GM18861 (cell line): ENCODE measurements around the gene PTRH2.

Source experiments
- ATAC-seq: cut with Tn5 transposase; IDR thresholded peaks from one replicate; pipeline ENCODE4 v1.9.1; 2021; ENCODE audit not compliant: unreplicated experiment

The PTRH2 gene

GRCh38 chr17:59722623-59723022, 15.4 kb upstream of the PTRH2 start:
- ATAC-seq = no peak

DNA sequence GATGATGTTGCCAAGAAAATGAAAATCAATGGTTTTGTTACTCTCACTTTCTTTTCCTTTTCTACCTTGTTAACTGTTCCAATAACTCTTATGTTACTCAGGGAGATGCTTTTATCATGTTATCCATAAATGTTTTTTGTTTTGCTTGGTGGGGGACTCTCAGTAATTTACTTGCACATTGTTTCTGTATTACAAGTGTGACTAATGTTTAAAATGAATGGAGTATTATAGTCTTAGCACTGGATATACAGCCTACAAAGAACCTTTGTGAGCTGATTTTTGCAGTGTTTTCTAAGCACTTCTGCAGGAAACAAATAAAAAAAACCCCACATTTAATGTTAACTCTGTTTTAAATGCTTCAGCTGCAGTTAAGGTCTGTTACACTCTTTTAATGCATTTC, 12.3 kb upstream of the PTRH2 start:
- no peak for ATAC-seq

DNA sequence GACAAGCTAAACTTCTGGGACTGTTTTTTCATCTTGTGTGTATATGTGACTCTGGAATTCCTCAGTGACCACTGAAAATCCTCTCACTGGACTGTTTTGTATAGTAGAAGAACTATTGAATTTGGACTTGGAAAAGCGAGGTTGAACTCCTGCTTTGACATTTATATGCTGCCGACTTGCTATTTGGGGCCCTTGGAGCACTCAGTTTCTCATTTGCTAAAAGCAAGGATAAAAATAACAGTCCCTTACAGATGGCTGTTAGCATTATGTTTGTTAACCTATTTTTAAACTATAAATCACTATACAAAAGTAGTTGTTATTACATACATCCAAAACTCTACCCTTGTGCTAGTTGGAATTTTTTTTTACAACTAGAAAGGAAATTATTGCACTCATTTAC, 9.2 kb upstream of the PTRH2 start:
- no peak for ATAC-seq

- ATAC-seq = no peak
Measured at GRCh38 chr17:59714255-59714654, 7.0 kb upstream of the PTRH2 start.

DNA sequence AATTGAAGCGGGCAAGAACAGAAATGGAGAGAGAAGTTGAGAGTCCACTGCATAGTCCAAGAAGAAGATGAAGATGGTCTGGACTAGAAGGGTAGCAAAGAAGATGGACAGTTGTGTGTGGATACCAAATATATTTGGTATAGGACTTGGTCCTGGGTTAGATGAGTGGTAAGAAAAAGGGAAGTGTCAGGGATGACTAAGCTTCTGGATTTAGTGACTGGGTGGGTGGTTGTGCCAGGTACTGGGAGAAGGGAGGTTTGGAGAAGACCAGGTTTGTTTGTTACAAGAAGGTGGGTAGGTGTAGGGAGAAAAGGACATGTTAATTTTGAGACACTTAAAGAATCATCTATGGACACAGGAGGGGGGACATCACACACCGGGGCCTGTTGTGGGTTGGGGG, 5.6 kb upstream of the PTRH2 start:
- no peak for ATAC-seq

GRCh38 chr17:59711936-59712335, 4.7 kb upstream of the PTRH2 start:
- no peak for ATAC-seq

- no peak for ATAC-seq
Measured at GRCh38 chr17:59707971-59708430, 771 bp upstream of the PTRH2 start.

DNA sequence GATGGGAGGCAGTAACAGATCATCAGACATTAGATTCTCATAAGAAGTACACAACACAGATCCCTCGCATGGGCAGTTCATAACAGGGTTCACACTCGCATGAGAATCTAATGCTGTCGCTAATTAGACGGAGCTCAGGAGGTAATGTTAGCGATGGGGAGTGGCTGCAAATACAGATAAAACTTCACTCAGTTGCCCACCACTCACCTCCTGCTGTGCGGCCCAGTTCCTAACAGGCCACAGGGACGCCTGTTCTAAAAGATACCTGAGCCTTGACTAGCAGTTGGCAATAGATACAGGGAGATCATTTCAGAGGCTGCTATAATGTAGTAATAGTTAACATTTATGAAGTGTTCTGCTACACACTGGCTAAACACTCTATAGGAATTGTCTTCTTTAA, 4.9 kb downstream of the PTRH2 start:
- ATAC-seq = no peak

GRCh38 chr17:59699786-59700185, 7.4 kb downstream of the PTRH2 start:
- ATAC-seq = no peak

GRCh38 chr17:59699218-59699617, 8.0 kb downstream of the PTRH2 start:
- no peak for ATAC-seq

GRCh38 chr17:59698143-59698542, 9.1 kb downstream of the PTRH2 start:
- no peak for ATAC-seq

DNA sequence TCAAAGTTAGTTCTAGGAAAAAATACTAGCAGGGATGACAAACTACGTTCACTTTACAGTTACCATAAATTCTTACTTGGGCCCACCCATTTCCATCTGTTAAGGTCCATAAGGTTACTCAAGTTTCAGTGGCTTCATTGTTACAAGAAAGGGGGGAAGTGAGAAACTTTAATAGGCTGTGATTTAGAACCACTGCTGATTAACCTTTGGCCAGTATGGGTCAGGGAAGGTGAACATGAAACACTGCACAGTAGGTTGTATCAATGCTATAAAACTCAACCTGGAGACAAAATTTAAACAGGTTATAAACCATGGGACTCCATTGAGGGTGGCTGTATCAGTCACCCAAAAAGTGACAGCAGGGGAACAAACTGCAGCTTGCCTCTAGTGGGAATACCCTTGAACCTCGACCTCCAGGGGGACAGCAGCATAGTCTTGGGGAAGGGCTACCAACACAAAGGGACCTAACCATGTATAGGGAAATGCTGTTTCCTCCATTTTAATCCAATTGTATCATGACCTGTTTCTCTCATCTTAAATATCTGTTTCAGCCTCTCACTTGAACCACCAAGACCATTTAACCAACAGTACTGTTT, 10.4 kb downstream of the PTRH2 start:
- ATAC-seq = no peak

DNA sequence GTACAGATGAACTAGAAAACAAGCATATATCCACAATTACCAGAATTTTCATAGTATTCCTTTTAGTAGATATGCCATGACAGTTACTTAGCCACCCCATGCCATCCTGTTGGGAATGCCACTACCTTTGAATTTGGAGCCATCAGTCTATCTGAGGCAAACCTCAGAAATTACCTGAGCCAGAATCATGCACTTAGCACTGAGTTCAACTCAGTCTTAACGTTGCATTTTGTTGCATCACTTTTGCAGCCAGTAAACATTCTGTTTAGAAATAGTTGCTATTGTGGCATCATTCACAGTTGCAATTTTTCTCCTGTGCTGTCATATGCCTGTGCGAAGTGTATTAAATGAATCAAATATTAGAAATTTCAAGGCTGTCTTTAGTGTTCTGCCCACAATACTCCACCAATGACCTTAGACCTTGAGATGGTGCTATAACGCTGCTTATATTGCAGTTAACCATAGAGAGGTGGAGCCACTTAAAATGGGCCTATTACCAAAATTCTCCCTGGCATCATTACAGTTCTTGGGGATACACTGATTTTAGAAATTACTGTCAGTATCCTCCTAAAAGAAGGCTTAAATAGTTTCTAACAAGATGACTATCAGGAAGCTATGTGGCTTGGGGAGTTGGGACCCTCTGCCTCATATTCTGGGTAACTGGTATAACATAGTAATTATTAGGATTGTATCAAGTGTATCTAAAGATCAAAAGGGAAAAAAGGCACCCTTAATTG, 11.1 kb downstream of the PTRH2 start:
- ATAC-seq = no peak

GRCh38 chr17:59694344-59694743, 12.9 kb downstream of the PTRH2 start:
- no peak for ATAC-seq

GRCh38 chr17:59693582-59693981, 13.6 kb downstream of the PTRH2 start:
- no peak for ATAC-seq

GRCh38 chr17:59688496-59688895, 18.7 kb downstream of the PTRH2 start:
- ATAC-seq = no peak

DNA sequence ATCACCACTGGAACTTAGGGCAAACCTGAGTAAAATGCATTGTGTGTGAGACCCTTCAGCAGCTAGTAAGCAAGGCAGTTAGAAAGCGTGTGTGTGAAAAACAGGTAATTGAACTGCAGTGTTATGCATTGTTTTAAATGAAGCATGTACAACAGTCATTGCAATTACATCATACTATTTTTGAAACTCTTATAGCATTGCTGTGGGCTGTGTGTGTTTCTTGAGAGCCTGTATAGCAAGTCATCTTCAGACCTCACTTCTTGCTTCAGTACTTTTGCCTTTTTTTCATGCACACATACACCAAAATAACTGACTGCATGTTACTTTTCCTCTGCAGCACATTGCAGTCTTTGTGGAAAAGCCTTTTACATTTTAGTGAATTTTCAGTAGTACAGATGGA, 19.2 kb downstream of the PTRH2 start:
- no peak for ATAC-seq

GRCh38 chr17:59684967-59685366, 22.3 kb downstream of the PTRH2 start:
- ATAC-seq = no peak

GRCh38 chr17:59683283-59683682, 23.9 kb downstream of the PTRH2 start:
- ATAC-seq = no peak

GRCh38 chr17:59680314-59680713, 26.9 kb downstream of the PTRH2 start:
- ATAC-seq = no peak

DNA sequence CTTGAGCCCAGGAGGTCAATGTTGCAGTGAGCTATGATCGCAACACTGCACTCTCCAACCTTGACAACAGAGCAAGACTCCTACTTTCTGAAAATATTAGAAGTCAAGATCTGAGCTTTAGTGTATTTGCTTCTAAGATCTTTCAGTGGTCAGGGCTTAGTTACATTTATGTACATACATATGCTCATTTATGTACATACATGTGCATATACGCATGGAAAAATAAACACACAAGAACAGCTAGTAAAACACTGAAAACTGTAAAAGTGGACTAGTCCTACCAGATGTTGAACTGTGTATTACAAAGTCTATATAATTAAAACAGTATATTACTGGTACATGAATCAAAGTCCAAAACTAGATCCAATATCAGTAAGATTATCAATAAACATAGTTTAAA, 28.3 kb downstream of the PTRH2 start:
- ATAC-seq = no peak

DNA sequence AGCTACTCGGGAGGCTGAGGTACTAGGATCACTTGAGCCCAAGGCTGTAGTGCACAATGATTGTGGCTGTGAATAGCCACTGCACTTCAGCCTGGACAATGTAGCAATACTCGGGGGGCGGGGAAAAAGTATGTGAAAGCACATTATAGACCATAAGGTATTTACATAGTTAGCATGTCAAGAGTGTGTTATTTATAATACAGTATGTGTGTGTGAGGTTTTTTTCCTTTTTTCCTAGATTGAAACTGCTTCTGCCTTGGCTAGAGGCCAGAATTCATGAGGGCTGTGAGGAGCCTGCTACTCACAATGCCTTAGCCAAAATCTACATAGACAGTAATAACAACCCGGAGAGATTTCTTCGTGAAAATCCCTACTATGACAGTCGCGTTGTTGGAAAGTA, 30.5 kb downstream of the PTRH2 start:
- no peak for ATAC-seq

DNA sequence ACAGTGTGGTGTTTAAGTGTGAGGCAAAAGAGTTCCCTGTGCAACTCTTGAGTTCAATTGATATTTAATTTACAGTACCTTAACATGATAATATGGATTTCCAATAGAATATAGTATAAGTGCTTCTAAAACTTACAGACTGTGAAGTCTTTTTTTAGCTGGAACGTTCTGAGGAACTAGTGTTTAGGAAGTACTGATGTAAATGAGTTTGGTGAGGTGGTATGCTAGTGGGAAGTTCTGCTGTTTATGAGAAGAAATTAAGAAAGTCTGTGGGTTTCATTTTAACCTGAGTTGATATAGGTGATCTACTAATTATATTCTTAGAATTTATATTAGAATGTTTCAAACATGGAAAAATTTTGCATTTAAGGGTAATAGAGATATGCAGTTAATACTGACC, 32.0 kb downstream of the PTRH2 start:
- ATAC-seq = no peak
